IPS-20b (cell line): Measurements from ENCODE around the gene TMEM250.

ENCODE experiments used
- H3K27ac ChIP-seq: one replicate; pipeline ENCODE4 v1.5.1; 2013; ENCODE audit warnings: low read length
- H3K27me3 ChIP-seq: 2 replicates; pipeline ENCODE4 v1.6.1; 2013; ENCODE audit warnings: mild to moderate bottlenecking, low read length, inconsistent platforms; ENCODE audit not compliant: insufficient read depth
- H3K36me3 ChIP-seq: 2 replicates; pipeline ENCODE4 v1.6.1; 2013; ENCODE audit warnings: low read depth, mild to moderate bottlenecking, inconsistent platforms, low read length, moderate library complexity; ENCODE audit not compliant: insufficient read depth
- H3K4me1 ChIP-seq: 2 replicates; pipeline ENCODE4 v1.6.1; 2013; ENCODE audit warnings: mild to moderate bottlenecking, control low read depth, inconsistent platforms, low read length, moderate library complexity; ENCODE audit not compliant: insufficient read depth
- H3K4me3 ChIP-seq: 2 replicates; pipeline ENCODE4 v1.5.1; 2013; ENCODE audit warnings: mild to moderate bottlenecking, low read length, inconsistent platforms
- H3K9ac ChIP-seq: 2 replicates; pipeline ENCODE4 v1.6.1; 2013; ENCODE audit warnings: low read depth, mild to moderate bottlenecking, inconsistent platforms, low read length, moderate library complexity
- H3K9me3 ChIP-seq: 2 replicates; pipeline ENCODE4 v1.6.1; 2013; ENCODE audit warnings: mild to moderate bottlenecking, low read depth, low read length, inconsistent platforms; ENCODE audit not compliant: insufficient read depth

Gene TMEM250

DNA sequence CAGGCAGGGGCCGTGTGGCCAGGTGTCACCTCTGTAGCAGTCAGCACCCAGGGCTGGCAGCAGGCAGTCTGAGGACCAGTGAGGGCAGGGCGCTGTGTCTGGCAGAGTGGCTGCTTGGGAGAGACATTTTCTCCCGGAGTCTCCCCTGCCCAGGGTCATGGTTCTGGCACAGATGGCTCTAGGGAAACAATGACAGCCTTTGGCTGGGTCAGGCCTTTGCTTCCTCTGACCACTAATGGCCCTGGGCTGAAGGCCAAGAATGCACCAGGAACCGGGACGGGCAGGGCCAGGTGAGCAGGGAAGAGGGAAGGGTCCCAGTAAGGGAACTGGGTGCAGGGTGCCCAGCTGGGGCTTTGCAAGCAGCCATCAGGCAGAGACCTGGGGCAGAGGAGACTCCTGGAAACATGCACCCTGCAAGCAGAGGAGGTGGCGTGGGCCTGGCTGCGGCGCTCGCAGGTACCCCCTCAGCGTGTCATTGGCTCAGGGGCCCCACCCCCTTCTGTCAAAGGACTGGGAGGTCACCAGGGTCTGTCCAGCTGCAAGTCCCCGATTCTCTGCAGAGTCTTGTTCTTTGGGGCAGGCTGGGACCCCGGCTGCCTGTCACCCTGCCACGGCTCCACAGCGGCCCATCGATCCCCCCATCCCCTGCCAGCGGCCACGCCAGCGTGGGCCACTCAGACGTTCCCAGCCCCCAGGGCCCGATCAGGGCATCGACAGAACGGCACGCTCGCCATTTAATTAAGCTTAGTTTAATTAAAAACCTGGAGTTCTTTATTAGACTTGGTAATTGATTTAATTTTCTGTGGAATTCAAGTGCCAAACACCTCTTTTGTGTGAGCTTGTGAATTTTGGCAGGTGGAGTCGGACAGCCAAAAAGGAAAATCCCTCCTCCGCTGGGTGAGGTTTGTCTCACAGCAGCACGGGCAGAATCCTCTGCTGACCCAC, 18.9 kb upstream of the TMEM250 start:
- H3K4me1 ChIP-seq, result peaks cover under 1% of the 10 kb centered on the region; the same call in 1 of the 2 replicates
- H3K27me3 ChIP-seq, result peaks cover 24% of the 10 kb centered on the region
- H3K9ac ChIP-seq, result no peak overlapping the region
- no peaks in the 10 kb centered on the region for H3K36me3 ChIP-seq
- no peak overlapping the region for H3K27ac ChIP-seq
- no peaks in the 10 kb centered on the region for H3K9me3 ChIP-seq
- no peak overlapping the region for H3K4me3 ChIP-seq

DNA sequence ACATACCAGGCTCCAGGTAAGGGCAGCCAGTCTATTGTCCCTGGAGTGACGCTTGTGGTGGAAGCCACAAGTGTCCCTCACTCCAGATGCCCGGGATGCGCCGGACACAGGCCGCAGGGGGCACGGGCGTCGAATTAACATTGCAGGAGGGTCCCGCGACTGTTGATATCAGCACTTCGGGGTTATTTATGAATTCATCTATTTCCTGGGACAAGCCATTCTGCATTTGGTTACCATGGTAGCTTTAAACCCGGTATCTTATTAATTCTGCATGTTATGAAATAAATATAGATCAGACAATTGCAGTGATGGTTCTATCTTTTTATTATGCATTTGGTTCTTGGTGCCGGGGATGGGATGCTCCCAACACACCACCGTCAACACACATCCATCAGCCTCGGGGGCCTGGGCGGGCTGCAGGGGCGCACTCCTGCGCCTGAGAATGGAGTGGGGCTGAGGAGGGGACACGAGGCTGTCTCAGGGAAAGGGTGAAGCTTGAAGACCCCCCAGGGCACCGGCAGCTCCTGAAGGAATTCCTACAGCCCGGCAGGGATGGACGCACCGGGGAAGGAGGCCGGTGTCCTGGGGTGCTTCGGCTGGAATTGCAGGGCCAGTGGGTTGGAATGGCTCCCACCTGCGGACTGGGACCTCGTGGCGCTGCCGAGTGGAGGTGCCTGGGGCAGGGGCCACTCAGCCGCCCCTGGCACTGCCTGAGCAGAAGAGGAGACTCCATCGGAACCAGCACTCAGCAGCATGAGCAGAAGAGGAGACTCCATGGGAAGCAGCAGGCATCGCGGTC, 17.7 kb upstream of the TMEM250 start:
- Histone ChIP-seq H3K27ac (no peak overlapping the region), H3K9me3 (no peaks in the 10 kb centered on the region), H3K4me1 (no peaks in the 10 kb centered on the region), H3K4me3 (no peak overlapping the region), H3K36me3 (no peaks in the 10 kb centered on the region), H3K9ac (no peak overlapping the region), H3K27me3 (peaks cover 37% of the 10 kb centered on the region)

DNA sequence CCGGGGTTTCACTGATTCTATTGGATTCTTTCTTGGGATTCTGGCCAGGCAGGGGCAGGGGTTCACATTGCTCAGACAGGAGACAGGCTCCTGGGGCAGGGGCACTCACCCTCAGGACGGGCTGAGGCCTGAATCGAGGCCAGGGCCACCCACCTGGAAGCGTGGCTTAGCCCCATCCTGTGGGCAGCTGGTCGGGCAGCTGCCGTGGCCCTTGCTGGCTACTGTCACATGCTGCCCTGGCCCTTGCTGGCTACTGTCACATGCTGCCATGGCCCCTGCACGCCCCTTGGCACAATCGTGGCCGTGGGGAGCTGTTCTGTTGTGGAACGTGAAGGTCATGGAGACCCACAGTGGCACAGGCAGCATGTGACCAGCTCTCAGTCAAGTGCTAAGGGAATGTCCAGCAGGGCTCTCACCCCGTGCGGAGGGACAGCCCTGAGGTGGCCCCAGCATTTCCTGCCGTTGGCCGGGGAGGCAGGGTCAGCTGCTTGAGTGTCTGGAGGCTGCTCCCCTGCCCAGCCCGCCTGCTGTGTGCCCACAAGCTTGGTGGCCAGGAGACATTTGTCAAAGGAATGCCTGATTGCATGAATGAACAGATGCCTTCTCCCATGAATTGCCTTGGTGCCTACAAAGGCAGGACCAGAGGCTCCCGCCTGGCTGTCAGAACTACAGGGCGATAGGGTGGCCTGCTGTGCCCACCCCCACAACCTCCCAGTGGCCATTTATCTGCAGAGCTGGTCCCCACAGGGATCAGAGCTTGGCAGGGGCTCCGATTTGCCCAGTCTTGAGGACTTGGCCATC, 16.9 kb upstream of the TMEM250 start:
- Histone ChIP-seq H3K4me3 (no peak overlapping the region), H3K9me3 (no peaks in the 10 kb centered on the region), H3K27me3 (peaks cover 37% of the 10 kb centered on the region), H3K9ac (no peak overlapping the region), H3K27ac (no peak overlapping the region), H3K36me3 (no peaks in the 10 kb centered on the region), H3K4me1 (no peaks in the 10 kb centered on the region)

DNA sequence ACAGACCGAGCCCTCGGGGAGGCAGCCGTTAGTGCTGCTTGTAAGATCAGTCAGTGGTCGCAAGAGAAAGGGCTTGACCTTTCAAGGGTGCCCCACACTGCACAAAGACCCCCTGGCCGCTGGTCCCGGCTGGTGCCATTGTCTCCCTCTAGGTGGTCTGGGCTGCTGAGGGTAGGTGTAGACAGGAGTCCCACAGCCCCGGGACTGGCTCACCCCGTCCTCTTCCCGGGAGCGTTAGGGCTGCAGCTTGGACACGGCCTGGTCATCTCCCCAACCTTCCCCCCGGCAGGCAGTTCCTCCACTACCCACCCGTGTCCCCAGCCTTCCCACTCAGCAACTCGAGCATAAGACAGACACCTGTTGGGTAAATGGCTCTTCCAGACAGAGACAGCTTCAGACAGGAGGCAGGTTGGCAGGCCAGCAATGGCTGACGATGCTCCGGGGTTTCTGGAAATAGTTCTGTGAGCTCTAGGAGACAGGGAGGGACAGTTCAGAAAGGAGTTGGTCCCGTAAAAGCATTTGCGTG, 15.3 kb upstream of the TMEM250 start:
- Histone ChIP-seq H3K9ac (no peak overlapping the region), H3K4me1 (no peaks in the 10 kb centered on the region), H3K36me3 (no peaks in the 10 kb centered on the region), H3K4me3 (peak overlapping the region; percentile 63; the same call in 1 of the 2 replicates), H3K27me3 (peaks cover 37% of the 10 kb centered on the region), H3K27ac (no peak overlapping the region), H3K9me3 (no peaks in the 10 kb centered on the region)

DNA sequence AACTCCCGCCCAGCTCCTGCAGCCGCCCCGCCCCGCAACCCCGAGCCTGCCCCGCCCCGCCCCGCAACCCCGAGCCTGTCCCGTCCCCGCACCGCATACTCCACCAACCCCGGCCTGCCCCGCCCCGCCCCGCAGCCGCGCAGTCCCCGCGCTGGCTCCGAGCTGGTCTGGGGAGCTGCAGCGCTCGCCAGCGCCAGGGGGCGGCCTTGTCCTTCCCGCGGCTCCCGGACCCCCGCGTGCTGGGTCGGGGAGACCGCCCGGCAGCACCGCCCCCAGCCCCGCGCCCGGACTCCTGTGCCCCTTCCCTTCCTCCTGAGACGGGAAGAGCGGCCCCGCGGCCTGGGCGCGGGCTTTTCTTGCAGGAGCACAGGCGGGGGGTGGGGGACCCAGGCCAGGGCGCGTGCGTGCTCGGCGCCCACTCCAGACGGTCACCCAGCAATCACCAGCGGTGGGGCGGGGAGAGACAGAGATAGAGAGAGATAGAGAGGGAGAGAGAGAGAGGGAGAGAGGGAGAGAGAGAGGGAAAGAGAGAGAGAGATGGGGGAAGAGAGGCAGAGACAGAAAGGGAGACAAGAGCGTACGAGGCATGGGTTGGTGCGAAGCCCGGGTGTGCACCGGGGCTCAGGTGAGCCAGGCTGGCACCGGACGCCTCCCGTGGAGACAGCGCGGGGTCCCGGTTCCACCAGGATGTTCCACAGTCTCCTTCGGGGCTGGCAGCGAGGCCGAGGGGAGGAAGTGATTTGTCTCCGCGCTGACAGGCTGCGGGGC, 14.7 kb upstream of the TMEM250 start:
- Histone ChIP-seq H3K27me3 (peaks cover 37% of the 10 kb centered on the region), H3K9me3 (no peaks in the 10 kb centered on the region), H3K4me3 (peak overlapping the region; percentile 63; the same call in 1 of the 2 replicates), H3K36me3 (no peaks in the 10 kb centered on the region), H3K9ac (no peak overlapping the region), H3K4me1 (no peaks in the 10 kb centered on the region), H3K27ac (no peak overlapping the region)

DNA sequence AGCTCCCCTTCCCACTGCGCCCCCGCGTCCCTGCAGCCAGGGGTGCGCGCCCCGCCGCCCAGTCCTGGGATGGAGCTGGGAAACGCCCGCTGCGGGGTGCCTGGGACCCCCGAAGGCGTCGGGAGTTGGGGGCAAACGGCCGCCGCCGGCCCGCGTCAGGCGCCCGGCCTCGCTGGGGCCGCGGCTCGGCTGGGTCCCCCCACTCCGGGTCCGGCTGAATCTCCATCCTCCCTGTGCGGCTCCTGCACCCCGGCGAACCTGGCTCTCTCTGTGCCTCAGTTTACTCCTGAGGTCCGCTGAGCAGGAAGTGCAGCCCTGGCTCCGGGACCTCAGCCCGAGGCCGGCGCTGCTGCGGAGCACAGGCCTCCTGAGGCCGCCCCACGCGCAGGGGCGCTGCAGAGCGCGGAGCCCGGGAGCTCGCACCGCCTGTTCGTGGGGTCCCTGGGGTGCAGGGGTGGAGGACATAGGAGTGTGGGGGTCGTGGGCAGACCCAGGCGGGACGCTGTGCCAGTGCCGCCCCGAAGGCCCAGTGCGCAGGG, 13.9 kb upstream of the TMEM250 start:
- H3K9ac ChIP-seq, result no peak overlapping the region
- H3K4me1 ChIP-seq, result no peaks in the 10 kb centered on the region
- no peaks in the 10 kb centered on the region for H3K36me3 ChIP-seq
- no peak overlapping the region for H3K27ac ChIP-seq
- peaks cover 37% of the 10 kb centered on the region for H3K27me3 ChIP-seq
- no peaks in the 10 kb centered on the region for H3K9me3 ChIP-seq
- H3K4me3 ChIP-seq, result peak overlapping the region; percentile 54; the same call in 1 of the 2 replicates

DNA sequence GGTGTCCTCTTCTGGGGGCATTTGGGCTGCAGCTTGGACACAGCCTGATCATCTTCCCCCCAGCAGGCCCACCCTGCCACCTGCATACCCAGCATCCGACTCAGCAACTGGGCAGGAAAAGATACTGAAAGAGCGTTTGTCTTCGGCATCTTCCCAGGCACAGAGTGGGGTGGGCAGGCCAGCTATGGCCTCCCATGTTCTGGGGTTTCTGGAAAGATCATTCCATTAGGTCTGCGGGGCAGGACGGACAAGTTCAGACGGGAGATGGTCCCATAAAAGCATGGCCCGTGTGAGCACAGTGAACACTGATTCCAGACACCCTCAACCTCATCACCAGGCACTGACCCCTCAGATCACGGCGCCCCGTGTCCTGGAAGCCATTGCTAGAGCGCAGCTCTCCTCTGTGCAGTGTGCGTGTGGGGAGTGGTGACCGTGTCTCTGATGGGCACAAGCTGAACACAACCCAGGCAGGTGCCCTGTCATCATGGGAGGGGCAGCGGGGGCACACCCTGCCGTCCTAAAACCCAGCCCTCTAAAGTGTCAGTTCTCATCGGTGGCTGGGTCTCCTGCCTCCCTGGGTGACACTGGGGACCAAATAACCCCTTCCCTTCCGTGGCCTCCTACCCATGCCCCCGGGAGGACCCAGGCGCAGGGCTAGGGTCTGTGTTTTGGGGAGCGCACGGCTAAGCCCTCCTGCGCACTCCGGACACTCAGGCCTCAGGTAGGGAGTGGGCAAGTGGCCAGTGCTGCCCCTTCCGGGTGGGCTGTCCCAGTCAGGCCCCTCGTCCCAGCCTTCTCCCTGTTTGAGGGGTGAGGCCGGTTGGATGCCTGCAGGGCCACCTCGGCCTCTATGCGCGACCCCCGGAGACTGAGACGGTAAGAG, 13.2 kb upstream of the TMEM250 start:
- Histone ChIP-seq H3K27me3 (peaks cover 37% of the 10 kb centered on the region), H3K9ac (no peak overlapping the region), H3K4me3 (no peak overlapping the region), H3K36me3 (no peaks in the 10 kb centered on the region), H3K9me3 (no peaks in the 10 kb centered on the region), H3K27ac (no peak overlapping the region), H3K4me1 (no peaks in the 10 kb centered on the region)

DNA sequence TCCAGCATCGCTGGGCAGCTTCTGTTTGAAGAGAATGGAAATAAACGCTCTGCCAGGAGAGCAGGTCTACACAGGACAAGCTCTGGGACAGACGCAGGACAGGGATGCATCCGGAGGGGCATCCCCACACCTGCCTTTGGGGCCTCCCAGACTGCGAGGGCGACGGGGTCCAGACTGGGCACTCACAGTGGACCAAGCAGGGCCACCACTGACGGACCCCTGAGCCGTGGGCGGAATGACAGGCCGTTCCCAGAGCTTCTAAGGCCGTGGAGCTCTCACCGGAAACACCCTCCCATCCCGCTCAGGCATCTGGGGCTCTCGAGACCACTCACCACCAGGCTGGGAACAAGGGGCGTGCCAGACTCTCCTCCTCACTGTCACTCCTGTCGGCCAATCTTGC, 10.5 kb upstream of the TMEM250 start:
- H3K4me3 ChIP-seq, result no peak overlapping the region
- peaks cover 25% of the 10 kb centered on the region for H3K27me3 ChIP-seq
- no peak overlapping the region for H3K27ac ChIP-seq
- no peak overlapping the region for H3K9ac ChIP-seq
- no peaks in the 10 kb centered on the region for H3K9me3 ChIP-seq
- no peaks in the 10 kb centered on the region for H3K36me3 ChIP-seq
- H3K4me1 ChIP-seq, result no peaks in the 10 kb centered on the region

DNA sequence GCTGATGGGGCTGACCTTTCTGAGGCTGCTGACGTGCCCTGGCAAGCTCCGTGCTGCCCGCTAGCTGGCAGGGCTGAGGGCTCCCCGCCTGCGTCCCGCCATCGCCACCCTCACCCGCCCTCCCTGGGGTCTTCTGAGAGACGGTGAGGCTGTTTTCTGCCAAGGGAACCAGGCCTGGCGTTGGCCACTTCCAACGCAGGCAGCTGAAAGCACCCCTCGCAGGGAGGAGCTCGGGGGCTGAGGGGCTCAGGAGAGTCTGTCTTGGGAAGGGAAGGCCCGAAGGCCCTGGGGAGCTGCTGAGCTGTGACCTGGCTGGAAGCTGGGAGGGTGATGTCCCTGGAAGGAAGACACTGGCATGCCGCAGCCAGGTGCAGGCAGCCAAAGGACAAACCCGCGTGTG, 9.8 kb upstream of the TMEM250 start:
- H3K4me1 ChIP-seq, result no peaks in the 10 kb centered on the region
- no peaks in the 10 kb centered on the region for H3K36me3 ChIP-seq
- H3K27ac ChIP-seq, result no peak overlapping the region
- peaks cover 18% of the 10 kb centered on the region for H3K27me3 ChIP-seq
- no peaks in the 10 kb centered on the region for H3K9me3 ChIP-seq
- H3K4me3 ChIP-seq, result no peak overlapping the region
- no peak overlapping the region for H3K9ac ChIP-seq

DNA sequence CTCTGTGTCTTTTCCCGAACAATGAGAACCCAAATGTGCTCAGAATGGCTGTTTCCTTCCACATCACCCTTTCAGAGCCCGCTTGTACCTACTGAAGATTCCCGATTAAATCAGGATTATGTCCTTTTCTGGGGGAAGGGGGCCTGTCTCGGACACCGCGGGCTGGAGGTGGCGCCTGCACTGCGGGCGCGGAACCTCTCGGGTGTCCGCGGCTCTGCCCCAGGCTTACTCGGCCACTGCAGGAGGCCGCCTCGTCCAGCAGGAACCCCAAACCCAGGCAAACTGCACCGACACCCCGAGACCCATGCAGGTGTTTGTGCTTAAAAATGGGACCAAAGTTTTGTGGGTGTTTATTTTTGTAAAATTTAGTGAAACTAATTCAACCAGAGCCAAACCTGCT, 8.6 kb upstream of the TMEM250 start:
- Histone ChIP-seq H3K27me3 (peaks cover 16% of the 10 kb centered on the region), H3K9me3 (no peaks in the 10 kb centered on the region), H3K9ac (no peak overlapping the region), H3K36me3 (no peaks in the 10 kb centered on the region), H3K4me3 (no peak overlapping the region), H3K4me1 (no peaks in the 10 kb centered on the region; the same call in 1 of the 2 replicates), H3K27ac (no peak overlapping the region)
